Measurements from ENCODE around the gene MDH2. TPM values are rescaled to one million over a fixed set of nuclear protein-coding genes. Genes with fewer than 3 reads are reported as not detected.
"Not testable (repeated sequence)": the region's sequence is repeated elsewhere in the genome, so short reads cannot be mapped to it uniquely, and the experiment has no call there.

MDH2 gene, protein sequence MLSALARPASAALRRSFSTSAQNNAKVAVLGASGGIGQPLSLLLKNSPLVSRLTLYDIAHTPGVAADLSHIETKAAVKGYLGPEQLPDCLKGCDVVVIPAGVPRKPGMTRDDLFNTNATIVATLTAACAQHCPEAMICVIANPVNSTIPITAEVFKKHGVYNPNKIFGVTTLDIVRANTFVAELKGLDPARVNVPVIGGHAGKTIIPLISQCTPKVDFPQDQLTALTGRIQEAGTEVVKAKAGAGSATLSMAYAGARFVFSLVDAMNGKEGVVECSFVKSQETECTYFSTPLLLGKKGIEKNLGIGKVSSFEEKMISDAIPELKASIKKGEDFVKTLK
- 34.8 TPM for total RNA-seq

GRCh38 chr7:76047811-76048667 is at the start of gene MDH2, which contains the start of gene STYXL1:
Gene MDH2 (plus strand): TSS chr7:76048106. CDS start chr7:76048161, 55 bp downstream.
Gene STYXL1 (minus strand): TSS chr7:76048000. CDS start chr7:76030523, 17,477 bp downstream.
- peak; percentile 90 for DNase-seq

DNA sequence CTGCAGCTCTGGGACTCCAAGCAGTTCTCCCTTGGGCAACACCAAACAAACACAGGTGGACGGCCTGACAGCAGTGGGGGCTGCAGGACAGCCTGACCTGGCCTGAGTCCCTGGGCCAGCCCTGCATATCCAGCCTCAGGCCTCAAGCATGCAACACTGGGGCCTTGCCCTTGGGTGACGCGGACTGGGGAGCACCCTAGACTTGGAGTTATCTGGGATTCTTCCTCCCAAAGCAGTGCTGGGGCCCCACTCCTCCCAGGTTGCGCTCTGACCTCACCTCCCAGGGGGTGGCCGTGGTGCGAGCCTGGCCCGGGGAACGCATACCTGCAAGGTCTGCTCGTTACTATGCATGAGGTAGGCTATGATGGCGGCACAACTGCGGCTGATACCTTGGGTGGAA is 47.3 kb upstream of the MDH2 start:
- no peak for DNase-seq

DNA sequence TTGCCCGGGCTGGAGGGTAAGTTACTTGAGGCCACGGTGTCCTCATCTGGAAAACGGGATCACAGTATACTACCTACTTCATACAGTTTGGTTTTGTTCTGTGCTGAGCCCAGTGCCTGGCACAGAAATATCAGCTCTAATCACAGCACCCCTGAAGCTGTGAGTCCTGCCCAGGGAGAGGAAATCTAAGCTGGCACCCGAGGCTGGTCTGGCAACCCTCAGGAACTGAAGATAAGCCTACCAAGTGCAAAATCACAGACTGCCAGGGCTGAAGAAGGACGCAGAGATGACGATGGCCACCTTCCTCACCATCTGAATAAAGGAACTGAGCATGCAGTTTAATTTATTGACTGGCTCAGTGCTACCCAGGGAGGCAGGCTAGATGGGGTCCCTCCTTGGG is 45.8 kb upstream of the MDH2 start:
- DNase-seq = no peak

GRCh38 chr7:76002822-76003221 is 45.1 kb upstream of the MDH2 start:
- DNase-seq = no peak

DNA sequence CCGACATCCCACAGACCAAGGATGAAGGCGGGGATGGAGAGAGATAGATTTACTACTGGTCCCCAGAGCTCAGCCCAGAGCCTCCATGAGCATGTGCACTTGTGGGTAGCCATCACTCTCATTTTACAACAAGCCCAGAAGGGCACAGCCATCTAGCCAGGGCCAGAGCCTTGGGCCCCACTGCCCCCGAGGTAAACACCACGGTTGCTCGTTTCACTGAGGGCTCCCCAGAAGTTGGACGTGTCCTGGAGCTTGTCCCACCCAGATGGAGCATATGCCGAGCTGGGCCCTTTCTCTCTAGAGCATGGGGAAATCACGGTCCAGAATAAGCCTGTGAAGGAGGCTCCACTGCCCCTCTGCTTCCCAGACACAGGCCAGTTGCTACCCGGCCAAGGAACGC is 44.6 kb upstream of the MDH2 start:
- no peak for DNase-seq

DNA sequence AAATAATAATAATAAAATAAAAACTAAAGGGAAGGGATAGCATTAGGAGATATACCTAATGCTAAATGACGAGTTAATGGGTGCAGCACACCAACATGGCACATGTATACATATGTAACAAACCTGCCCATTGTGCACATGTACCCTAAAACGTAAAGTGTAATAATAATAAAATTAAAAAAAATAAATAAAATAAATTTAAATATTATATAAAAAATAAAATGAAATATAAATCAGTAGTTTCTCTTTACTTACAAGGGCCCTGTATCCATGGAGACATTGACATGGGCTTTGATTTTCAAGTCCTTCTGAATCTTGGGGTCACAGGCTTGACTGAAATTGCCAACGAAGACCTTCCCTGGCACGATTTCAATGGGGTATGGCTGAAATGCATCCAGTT is 42.9 kb upstream of the MDH2 start:
- not testable (repeated sequence) for DNase-seq

- DNase-seq = no peak
These were observed 39.7 kb upstream of the MDH2 start for GRCh38 chr7:76008156-76008687.

DNA sequence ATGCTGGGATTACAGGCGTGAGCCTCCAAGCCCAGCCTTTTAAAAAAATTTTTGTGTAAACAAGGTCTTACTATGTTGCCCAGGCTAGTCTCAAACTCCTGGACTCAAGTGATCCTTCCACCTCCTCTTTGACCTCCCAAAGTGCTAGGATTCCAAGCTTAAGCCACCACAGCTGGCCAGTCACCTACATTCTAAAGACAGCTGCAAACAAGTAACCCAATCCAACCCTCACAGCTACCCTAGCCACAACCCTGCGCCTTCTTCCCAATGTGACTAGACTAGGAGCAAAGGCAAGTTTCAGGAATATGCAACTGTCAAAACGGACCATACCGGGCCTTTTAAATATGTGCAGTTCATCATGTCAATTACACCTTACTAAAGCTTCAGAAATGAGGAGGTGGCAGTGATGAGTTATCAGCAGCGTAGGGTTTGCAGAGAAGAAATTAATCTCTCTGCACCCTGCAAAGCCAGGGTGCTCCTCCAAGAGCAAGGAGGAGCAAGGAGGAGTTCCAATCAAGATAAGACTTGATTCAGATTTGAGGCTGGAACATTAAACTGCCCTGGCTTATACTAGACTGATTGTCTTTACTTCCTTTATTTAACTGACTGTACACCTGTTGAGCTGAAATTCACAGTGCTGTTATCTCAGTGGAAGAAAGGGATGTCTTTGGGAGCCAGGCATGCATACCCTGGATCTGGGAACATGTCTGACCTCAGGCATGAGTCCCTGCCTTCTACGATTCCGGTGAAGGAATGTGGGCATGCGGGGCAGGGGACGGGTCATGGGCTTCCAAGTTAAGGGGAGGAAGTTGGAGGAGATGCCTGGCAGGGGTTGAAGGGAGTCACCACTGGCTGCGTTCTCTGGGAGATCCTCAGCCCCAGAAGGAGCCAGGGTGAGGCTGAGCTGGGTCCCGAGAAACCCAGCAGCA is 38.0 kb upstream of the MDH2 start:
- no peak for DNase-seq

DNA sequence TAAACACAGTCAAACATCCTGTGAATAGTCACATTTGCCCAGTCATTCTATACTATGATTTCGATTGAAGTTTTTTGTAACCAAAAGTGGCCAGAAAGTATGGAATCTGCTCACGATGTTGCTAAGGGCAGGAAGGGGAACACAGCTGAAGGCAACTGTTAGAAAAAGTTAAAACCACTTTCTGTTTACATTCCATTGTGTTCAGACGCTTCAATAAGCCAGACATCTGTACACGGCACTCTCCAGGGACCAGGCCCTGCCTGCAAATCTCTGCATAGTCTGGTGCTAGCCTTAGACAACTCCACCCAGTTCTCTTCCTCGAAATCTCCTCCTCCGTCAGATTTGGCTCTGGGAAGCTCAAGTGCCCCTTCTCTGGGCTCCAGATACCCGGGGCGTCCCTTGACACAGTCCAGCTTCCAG is 36.5 kb upstream of the MDH2 start:
- DNase-seq = no peak

DNA sequence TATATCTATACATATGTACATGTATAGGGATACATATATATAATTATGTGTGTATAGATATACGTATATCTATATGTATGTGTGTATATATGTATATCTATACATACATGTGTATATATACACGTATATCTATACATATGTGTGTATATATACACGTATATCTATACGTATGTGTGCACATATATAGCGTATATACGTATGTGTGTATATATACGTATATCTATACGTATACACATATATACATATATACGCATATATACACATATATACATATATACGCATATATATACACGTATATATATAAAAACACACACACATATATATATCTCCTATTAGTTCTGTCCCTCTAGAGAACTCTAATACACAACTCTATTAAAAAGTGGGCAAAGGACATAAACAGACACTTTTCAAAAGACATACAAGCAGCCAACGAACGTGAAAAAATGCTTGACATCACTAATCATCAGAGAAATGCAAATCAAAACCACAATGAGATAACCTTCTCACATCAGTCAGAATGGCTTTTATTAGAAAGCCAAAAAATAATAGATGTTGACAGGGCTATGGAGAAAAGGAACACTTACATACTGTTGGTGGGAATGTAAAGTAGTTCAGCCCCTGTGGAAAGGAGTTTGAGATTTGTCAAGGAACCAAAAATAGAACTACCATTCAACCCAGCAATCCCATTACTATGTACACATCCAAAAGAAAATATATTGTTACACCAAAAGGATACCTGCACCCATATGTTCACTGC is 31.5 kb upstream of the MDH2 start:
- DNase-seq = no peak

DNA sequence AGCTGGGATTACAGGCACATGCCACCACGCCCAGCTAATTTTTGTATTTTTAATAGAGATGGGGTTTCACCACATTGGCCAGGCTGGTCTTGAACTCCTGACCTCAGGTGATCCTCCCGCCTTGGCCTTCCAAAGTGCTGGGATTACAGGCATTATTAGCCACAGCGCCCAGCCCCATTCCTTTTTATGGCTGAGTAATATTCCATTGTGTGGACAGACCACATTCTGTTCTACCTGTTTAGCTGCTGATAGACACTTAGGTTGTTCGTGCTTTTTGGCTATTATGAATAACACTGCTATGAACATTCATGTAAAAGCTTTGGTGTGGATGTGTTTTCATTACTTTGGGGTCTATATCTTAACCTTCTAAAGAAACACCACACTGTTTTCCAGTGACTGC is 29.4 kb upstream of the MDH2 start:
- DNase-seq = not testable (repeated sequence)

GRCh38 chr7:76020031-76020714 is 27.7 kb upstream of the MDH2 start:
- peak; percentile 8 for DNase-seq

DNA sequence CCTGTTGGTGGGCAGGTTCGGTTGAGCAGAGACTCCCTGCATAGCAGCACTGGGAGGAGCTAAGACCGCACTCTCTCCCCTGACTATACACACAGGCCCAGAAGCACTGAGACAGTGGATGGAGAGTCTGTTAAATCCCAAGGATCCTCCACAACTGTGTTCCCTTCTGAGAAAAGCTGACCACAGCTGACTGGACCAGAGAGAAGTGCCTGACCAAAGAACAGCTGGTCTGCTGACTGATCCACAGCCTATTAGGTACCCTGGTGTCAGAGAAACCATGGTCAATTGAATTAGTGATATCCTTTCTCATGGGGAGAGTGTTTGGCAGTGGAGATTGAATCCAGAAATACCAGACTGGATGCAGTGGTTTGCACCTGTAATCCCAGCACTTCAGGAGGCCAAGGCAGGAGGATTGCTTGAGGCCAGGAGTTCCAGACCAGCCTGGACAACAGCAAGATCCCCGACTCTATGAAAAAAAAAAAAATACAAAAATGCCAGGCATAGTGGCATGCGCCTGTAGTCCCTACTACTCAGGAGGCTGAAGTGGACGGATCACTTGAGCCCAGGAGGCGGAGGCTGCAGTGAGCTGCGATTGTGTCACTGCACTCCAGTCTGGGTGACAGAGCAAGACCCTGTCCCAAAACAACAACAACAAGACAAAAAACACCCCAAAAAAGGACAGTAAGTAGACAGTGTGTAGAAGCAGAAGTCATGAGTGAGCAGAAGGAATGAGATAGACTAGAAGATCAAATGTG is 25.7 kb upstream of the MDH2 start:
- DNase-seq = no peak

DNA sequence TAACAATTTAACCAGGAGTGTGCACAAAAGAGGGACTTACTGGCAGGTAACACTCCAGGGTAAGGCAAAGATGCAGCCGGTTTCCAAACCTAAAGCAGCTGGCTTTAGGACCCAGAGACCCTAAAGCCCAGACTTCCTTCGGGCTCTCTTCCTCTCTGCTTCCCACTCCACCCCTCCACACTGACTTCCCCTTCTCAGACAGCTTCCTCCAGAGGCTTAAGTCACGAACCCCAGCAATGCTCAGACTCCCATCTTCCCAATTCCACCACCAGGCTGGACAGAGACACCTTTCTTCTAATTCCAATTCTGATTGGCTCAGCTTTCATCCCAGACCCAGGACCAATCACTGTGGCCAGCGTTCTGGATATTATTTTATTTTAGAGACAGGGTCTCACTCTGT is 24.9 kb upstream of the MDH2 start:
- DNase-seq = no peak

GRCh38 chr7:76029682-76030081 is 18.2 kb upstream of the MDH2 start:
- not testable (repeated sequence) for DNase-seq

DNA sequence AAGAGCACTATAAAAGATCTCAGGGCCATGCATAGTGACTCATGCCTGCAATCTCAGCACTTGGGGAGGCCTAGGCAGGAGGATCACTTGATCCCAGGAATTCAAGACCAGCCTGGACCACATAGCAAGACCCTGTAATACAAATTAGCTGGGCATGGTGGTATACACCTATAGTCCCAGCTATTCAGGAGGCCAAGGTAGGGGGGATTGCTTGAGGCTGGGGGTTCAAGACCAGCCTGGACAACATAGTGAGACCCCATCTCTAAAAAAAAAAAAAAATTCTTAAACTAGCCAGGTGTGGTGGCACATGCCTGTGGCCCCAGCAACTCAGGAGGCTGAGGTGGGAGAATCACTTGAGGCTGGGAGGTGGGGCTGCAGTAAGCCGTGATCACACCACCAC is 15.9 kb upstream of the MDH2 start:
- DNase-seq = no peak

GRCh38 chr7:76037310-76037709 is 10.6 kb upstream of the MDH2 start:
- DNase-seq = no peak

DNA sequence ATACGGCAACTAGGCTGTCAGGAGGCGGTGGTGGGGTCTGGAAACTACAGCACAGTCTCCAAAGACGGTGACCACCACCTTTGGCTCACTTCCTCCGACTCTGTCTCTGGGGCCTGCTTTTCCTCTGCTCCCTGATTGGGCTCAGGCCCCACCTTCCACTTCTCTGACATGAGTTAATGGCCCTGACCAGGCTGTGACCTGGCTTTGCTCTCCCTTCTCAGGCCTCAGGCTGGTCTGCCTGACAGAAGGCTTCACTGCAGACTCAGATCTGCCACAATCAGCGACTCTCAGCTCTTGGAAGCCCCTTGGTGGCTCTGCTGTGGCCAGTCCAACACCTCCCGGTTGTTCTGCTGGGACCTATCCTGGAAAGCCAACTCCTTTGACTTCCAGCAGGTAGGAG is 7.8 kb upstream of the MDH2 start:
- DNase-seq = no peak

DNA sequence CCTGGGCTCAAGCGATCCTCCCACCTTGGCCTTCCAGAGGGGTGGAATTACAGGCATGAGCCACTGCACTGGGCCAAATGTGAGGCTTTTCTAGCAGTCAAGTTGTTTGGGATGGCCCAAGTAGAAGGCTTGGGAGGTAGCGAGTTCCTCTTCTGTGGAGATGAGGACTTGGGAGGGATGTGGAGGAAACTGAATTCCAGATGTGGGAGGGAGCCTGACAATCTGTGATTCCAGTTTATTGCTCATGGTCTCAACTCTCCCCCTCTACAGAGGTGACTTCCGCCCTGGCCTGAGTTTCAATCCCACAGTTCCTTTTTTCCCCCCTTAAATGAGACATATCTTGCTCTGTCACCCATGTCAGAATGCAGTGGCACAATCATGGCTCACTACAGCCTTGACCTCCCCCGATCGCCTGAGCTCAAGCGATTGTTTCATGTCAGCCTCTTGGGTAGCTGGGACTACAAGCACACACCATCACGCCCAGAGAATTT is 3.5 kb upstream of the MDH2 start:
- DNase-seq = no peak

GRCh38 chr7:76047305-76047810 is 548 bp upstream of the MDH2 start:
- DNase-seq = no peak
